Endodermal cell (in vitro differentiated cells): ENCODE measurements around the gene NEGR1. TPM values are rescaled to one million over a fixed set of nuclear protein-coding genes. Genes with fewer than 3 reads are reported as not detected.

Experiments
- DNase-seq: peaks from one replicate; pipeline ENCODE4 v3.0.0-alpha.2; 2017
- H3K27ac ChIP-seq: 2 replicates; pipeline ENCODE4 v1.5.1; 2013; ENCODE audit warnings: mild to moderate bottlenecking, low read depth, low read length, moderate library complexity
- H3K27me3 ChIP-seq: 2 replicates; pipeline ENCODE4 v1.6.1; 2013; ENCODE audit warnings: mild to moderate bottlenecking, low read length, moderate library complexity; ENCODE audit not compliant: insufficient read depth, control insufficient read depth, poor library complexity, severe bottlenecking
- H3K36me3 ChIP-seq: 2 replicates; pipeline ENCODE4 v1.7.0; 2013; ENCODE audit warnings: mild to moderate bottlenecking, low read length, moderate library complexity; ENCODE audit not compliant: control insufficient read depth, insufficient read depth
- H3K4me1 ChIP-seq: one replicate; pipeline ENCODE4 v1.7.0; 2013; ENCODE audit warnings: low read length; ENCODE audit not compliant: control insufficient read depth, insufficient read depth
- H3K4me3 ChIP-seq: 2 replicates; pipeline ENCODE4 v1.5.1; 2013; ENCODE audit warnings: mild to moderate bottlenecking, low read length, moderate library complexity
- H3K9ac ChIP-seq: 2 replicates; pipeline ENCODE4 v1.6.1; 2013; ENCODE audit warnings: mild to moderate bottlenecking, low read length, moderate library complexity; ENCODE audit not compliant: poor library complexity, severe bottlenecking; ENCODE audit errors: extremely low read depth
- H3K9me3 ChIP-seq: 2 replicates; pipeline ENCODE4 v1.6.1; 2013; ENCODE audit warnings: mild to moderate bottlenecking, low read length, moderate library complexity; ENCODE audit not compliant: control insufficient read depth
- H3K27ac Mint-ChIP-seq: 2 replicates; pipeline ENCODE4 v1.8.0; 2020; ENCODE audit warnings: mixed read lengths
- H3K27me3 Mint-ChIP-seq: 2 replicates; pipeline ENCODE4 v1.8.0; 2021; ENCODE audit warnings: mild to moderate bottlenecking, mixed read lengths; ENCODE audit not compliant: insufficient read depth
- H3K36me3 Mint-ChIP-seq: 2 replicates; pipeline ENCODE4 v1.8.0; 2020; ENCODE audit warnings: low read depth, mixed read lengths
- H3K4me1 Mint-ChIP-seq: 2 replicates; pipeline ENCODE4 v1.8.0; 2020; ENCODE audit warnings: mixed read lengths
- H3K4me3 Mint-ChIP-seq: 2 replicates; pipeline ENCODE4 v1.8.0; 2020; ENCODE audit warnings: mild to moderate bottlenecking, moderate library complexity, mixed read lengths
- H3K9me3 Mint-ChIP-seq: 2 replicates; pipeline ENCODE4 v1.8.0; 2020; ENCODE audit warnings: mild to moderate bottlenecking, mixed read lengths
- CTCF ChIP-seq: fragments of 200-600 bp; sonication (generic); conservative IDR thresholded peaks from 2 replicates; pipeline ENCODE4 v1.5.0; 2021; ENCODE audit warnings: antibody characterized with exemption, mild to moderate bottlenecking
- WGBS, 2 experiments: methylation state at CpG; one replicate each; pipeline versions ENCODE4 v1.1.5 to v1.1.7; 2013; ENCODE audit warnings: missing lambda C conversion rate in 2 of 2, mixed read lengths in 1 of 2; ENCODE audit not compliant: insufficient coverage in 1 of 2, insufficient read length in 1 of 2; 5-methylcytosine and 5-hydroxymethylcytosine counted together
- total RNA-seq, 2 donors: library from RNA; stranded (reverse); fragmentation: NEBNext Ultra II Directional in 1 of 2; extraction: Animal tissue kit (Norgen Biotek cat#: 25700) in 1 of 2; gene quantifications; 2 replicates in 1 of 2; 3 replicates in 1 of 2; pipeline ENCODE4 v1.2.1, GENCODE V29; 2021

Gene NEGR1
- total RNA-seq, 2 donors from 2014 or later = 1.5 to 2.1 TPM

DNA sequence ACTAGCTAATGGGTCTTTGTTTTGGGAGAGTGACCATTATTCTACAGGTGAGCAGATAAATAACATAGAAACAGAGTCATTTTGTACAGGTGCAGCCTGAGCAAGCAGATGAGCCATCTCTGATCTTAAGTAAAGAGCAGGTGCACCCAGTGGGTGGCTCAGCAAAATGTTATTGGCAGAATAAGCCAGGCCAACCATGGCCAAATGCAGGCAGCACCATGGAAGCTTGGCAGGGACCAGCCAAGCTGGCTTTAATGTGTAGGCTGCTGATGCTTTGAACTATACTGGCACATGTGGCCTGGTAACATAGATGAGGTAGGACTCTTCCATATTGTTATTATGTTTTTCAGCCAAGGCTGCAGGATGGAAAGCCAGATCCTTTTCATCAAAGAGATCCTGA lies 648.2 kb downstream of the NEGR1 start:
- Histone ChIP-seq H3K27me3 (no peaks in the 10 kb centered on the region), H3K9ac (no peak overlapping the region), H3K4me1 (no peaks in the 10 kb centered on the region), H3K27ac (no peak overlapping the region), H3K4me3 (no peak overlapping the region), H3K9me3 (no peaks in the 10 kb centered on the region), H3K36me3 (no peaks in the 10 kb centered on the region)
- TF ChIP-seq CTCF = no peak
- Mint-ChIP-seq H3K9me3 (no peaks in the 10 kb centered on the region), H3K36me3 (no peaks in the 10 kb centered on the region), H3K27me3 (no peaks in the 10 kb centered on the region), H3K4me3 (no peak overlapping the region), H3K4me1 (peaks cover 2% of the 10 kb centered on the region), H3K27ac (no peak overlapping the region)
- no peak for DNase-seq

DNA sequence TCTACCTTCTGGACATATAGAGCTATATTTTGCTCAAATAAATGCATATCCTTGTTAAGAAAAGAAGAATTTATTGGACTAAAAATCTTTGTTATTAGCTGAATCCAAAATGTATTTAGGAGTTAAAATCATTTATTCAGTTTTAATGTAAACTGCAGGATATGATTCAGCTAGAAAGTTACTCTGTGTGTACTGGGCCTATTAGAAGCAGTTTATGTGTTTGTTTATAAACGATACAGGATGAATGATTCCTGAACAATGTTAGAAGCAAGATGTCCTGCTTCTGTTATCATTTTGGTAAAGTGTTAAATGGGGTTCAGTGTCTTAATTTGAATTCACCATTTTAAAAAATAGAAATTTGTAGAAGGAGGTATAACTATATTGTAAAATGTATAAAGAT lies 652.3 kb downstream of the NEGR1 start:
- H3K27ac Mint-ChIP-seq = no peak overlapping the region
- H3K27me3 Mint-ChIP-seq = no peaks in the 10 kb centered on the region
- no peak for DNase-seq
- H3K4me3 Mint-ChIP-seq = no peak overlapping the region
- no peaks in the 10 kb centered on the region for H3K9me3 ChIP-seq
- H3K27ac ChIP-seq = no peak overlapping the region
- H3K4me1 ChIP-seq = no peaks in the 10 kb centered on the region
- H3K36me3 ChIP-seq = no peaks in the 10 kb centered on the region
- no peaks in the 10 kb centered on the region for H3K27me3 ChIP-seq
- H3K9me3 Mint-ChIP-seq = peaks cover 12% of the 10 kb centered on the region
- H3K36me3 Mint-ChIP-seq = no peaks in the 10 kb centered on the region
- H3K4me1 Mint-ChIP-seq = peaks cover 2% of the 10 kb centered on the region
- TF ChIP-seq CTCF = no peak
- WGBS, 2 experiments = 95 to 100% methylated on average over 1 of the region's 1 CpG
- H3K4me3 ChIP-seq = no peak overlapping the region
- H3K9ac ChIP-seq = no peak overlapping the region

- Mint-ChIP-seq H3K36me3 (no peaks in the 10 kb centered on the region), H3K4me3 (no peak overlapping the region), H3K27me3 (no peaks in the 10 kb centered on the region), H3K27ac (no peak overlapping the region), H3K4me1 (peaks cover 2% of the 10 kb centered on the region), H3K9me3 (peaks cover 12% of the 10 kb centered on the region)
- Histone ChIP-seq H3K4me3 (no peak overlapping the region), H3K36me3 (no peaks in the 10 kb centered on the region), H3K9me3 (no peaks in the 10 kb centered on the region), H3K27me3 (no peaks in the 10 kb centered on the region), H3K4me1 (no peaks in the 10 kb centered on the region), H3K27ac (no peak overlapping the region), H3K9ac (no peak overlapping the region)
- no peak for DNase-seq
- no peak for TF ChIP-seq CTCF
These were observed 657.3 kb downstream of the NEGR1 start for GRCh38 chr1:71625004-71625403.
